Fibroblast of villous mesenchyme (primary cell): ENCODE data around the gene ZSWIM6. TPM values are rescaled to one million over a fixed set of nuclear protein-coding genes. Genes with fewer than 3 reads are reported as not detected.

Source experiments
- DNase-seq: peaks from one replicate; pipeline ENCODE4 v3.0.0-alpha.2; 2010; ENCODE audit warnings: low read depth
- H3K4me3 ChIP-seq: 2 replicates; pipeline ENCODE4 v1.5.1; 2011; ENCODE audit warnings: low read depth, mild to moderate bottlenecking, low read length
- total RNA-seq: library from RNA; depleted of rRNA; stranded (reverse); fragments of >200 nt; gene quantifications from 2 replicates; pipeline ENCODE4 v1.2.3, GENCODE V29; 2012
- TF ChIP-seq, protein P1 (sequence below): IDR thresholded peaks from 2 replicates; pipeline ENCODE4 v1.5.1; 2012; ENCODE audit warnings: low read depth, mild to moderate bottlenecking, low read length; ENCODE audit not compliant: insufficient read depth

Gene ZSWIM6
- total RNA-seq, 1 donor = 16.4 TPM

DNA sequence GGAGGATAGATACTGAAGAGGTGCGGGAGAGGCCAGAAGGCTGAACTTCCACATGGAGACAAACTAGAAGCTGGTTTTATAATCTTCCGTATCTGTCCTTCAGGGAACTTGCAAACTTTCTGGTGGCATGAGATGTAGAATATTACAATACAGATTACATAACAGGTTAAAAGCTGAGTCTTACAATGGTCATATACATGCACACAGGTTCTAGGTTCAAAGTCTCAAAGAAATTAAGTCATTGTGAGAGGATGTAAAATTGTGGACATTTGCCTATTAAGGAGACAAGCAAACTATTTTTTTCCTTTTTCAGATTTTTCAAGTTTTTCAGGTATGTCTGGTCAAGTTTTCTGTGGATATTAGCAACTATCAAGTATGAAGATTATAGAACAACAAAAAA, 10.4 kb upstream of the ZSWIM6 start:
- TF ChIP-seq, protein P1, sequence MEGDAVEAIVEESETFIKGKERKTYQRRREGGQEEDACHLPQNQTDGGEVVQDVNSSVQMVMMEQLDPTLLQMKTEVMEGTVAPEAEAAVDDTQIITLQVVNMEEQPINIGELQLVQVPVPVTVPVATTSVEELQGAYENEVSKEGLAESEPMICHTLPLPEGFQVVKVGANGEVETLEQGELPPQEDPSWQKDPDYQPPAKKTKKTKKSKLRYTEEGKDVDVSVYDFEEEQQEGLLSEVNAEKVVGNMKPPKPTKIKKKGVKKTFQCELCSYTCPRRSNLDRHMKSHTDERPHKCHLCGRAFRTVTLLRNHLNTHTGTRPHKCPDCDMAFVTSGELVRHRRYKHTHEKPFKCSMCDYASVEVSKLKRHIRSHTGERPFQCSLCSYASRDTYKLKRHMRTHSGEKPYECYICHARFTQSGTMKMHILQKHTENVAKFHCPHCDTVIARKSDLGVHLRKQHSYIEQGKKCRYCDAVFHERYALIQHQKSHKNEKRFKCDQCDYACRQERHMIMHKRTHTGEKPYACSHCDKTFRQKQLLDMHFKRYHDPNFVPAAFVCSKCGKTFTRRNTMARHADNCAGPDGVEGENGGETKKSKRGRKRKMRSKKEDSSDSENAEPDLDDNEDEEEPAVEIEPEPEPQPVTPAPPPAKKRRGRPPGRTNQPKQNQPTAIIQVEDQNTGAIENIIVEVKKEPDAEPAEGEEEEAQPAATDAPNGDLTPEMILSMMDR = no peak
- no peak overlapping the region for H3K4me3 ChIP-seq
- no peak for DNase-seq

DNA sequence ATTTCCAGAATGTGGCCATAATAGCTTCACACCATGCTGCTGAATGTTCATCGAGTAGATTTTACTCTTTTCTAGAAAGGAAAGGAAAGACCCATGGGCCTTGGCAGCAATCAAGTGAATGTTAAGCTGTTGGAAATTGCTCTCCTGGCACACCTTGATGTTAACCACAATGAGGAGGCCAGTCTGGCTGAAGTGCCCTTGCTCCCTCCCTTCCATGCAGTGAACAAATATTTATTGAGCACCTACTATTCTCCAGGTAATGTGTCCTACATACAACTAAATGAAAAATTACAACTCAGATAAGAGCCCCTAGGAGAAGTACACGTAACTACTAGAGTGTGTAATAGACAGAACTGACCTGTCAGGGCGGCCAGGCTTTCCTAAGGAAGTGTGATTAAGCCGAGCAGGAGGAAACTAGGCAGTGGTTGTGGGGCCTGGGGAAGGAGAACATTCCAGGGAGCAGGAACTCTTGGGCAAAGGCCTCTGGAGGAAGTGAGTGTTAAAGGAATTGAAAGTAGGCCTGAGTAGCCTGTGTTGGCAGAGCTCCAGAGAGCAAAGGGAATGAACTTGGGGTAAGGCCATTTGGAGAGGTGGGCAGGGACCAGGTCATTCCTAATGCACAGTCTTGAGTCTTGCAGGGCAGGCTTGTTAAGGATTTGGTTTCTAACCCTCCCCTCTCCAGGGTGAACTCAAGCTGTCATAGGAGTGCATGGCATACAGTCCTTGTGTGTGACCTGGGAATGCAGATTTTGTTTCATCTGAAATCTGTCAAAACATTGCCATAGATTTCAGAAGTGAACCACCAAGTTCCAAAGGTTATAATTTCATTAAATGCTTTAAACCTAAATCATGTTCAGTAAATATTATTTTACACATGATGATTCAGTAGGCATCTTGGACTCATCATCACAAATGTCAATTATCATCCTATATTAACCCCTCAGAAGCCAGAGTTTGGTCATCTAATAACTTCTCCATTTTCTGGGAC, 9.0 kb upstream of the ZSWIM6 start:
- TF ChIP-seq, protein P1 = no peak
- H3K4me3 ChIP-seq = no peak overlapping the region
- DNase-seq = peak; percentile 51

DNA sequence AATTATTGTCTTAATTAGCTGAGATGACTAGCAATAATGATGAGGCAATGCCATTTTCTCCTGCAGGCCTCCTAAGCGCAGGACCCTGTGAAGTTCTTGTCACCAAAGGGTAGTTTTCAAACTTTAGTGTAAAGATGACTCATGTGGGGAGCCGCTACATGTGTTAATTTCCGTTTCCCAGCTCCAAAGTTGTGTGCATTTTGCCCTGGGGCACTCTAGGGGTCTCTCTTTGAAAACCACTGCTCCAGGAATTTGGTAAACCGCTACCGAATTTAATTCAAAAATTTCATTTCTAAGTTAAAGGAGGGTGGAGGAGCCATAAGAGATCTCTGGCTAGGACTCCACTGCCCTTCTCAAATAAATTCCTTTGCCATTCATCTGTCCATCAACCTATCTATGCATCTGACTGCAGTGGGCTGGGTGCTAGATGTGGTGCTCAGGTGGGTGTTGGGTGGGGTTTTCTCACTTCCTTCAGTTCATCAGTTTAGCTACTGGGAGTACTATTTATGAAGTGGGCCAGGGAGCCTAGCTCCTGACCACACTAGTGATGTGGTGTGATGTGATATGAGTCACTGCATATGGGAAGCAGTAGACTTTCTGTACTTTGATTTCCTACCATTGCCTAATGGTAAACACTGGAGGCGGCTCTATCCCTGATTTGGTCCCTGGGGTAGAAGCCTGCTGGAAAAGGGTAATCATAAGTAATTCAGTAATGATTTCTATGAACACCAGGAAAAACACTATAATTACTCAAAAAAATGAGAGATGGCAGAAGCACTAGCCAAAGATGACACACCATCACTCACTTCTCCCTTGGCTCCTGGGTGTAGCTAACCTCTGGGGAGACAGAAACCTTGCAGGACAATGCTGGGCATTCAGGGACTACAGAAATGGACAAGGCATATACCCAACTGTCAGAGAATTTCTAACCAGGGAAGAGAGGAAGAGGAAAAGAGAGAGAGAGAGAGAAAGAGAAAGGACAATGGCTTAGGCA, 4.0 kb upstream of the ZSWIM6 start:
- TF ChIP-seq, protein P1 = no peak
- peak; percentile 92 for DNase-seq
- no peak overlapping the region for H3K4me3 ChIP-seq

DNA sequence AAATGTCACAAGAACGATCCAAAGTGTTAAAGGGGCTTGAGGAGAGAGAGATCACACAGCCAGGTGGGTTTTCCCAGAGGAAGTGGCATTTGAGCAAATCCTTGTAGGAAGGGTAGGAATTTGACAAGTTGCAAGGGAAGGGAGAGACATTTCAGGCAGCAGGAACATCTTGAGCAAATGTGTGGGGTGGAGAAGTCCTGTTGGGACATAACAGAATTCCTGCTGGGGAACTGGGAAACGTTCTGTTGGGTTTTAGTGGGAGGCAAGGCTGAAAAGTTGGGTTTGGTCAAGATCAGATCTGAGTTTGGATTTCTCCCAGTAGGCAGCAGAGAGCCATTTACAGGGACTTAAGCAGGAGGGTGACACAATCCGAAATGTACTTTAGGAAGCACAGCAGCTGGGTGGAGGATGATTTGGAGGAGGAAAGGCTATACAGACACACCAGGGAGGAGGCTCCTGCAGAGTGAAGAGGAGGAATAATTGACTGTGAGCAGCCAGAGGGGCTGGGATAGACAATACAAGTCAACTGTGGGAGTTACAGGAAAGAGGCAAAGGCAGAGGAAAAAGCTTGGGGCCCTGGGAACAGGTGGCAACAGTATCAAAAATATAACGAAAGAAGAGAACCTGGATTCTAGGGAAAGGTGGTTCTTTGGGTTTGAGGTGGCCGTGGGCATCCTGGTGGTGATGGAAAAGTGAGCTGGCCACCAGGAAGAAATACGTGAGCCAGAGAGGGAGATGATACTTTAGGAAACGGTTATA, 3.1 kb upstream of the ZSWIM6 start:
- H3K4me3 ChIP-seq = peak overlapping the region; percentile 65
- TF ChIP-seq, protein P1 = no peak
- peak; percentile 36 for DNase-seq

DNA sequence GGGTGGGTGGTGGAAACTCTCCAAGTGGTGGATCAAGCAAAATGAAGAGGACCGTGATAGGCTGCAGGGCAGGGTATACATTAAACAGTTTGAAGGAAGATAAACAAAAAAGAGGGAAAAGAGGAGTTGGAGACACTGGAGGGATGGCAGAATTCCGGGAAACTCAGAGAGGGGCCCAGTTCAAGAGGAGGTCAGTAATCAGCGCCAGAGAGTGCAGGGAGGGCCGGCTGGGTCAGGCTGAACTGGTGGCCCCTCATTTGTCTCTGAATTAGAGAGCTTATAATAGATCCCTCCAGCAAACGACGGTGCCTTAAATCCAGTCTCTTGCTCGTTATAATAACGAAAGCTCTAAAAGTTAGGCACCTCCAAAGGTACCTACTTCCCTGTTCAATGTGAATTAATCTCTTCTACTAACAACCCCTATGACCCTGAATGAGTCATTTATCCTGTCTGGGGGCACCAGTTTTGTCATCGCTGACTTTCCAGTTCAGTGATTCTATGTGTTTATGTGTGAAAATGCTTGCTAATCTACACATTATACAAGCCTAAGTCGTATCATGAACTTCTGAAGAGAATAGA, 2.4 kb upstream of the ZSWIM6 start:
- H3K4me3 ChIP-seq = peak overlapping the region; percentile 65
- peak; percentile 61 for DNase-seq
- TF ChIP-seq, protein P1 = no peak
